HG02970 (cell line): ENCODE measurements around the gene CARHSP1.
"Not testable (repeated sequence)": the region's sequence is repeated elsewhere in the genome, so short reads cannot be mapped to it uniquely, and the experiment has no call there.

Experiments
- ATAC-seq: cut with Tn5 transposase; IDR thresholded peaks from one replicate; pipeline ENCODE4 v1.9.1; 2021; ENCODE audit warnings: mild to moderate bottlenecking, moderate library complexity, moderate number of reproducible peaks; ENCODE audit not compliant: unreplicated experiment, low FRiP score

Gene CARHSP1

GRCh38 chr16:8868416-8869211, at the start of gene CARHSP1:
Gene CARHSP1, minus strand, starts transcription at chr16:8869006. Its CDS starts 9,678 bp downstream, at chr16:8859328.
- ATAC-seq = peak; percentile 59

GRCh38 chr16:8917336-8917735, 48.5 kb upstream of the CARHSP1 start:
- not testable (repeated sequence) for ATAC-seq

- no peak for ATAC-seq
Measured at GRCh38 chr16:8916541-8917225, 47.9 kb upstream of the CARHSP1 start.

GRCh38 chr16:8915722-8916301, 47.0 kb upstream of the CARHSP1 start:
- no peak for ATAC-seq

GRCh38 chr16:8914098-8914497, 45.3 kb upstream of the CARHSP1 start:
- ATAC-seq = no peak

GRCh38 chr16:8912793-8913192, 44.0 kb upstream of the CARHSP1 start:
- ATAC-seq = no peak

GRCh38 chr16:8910811-8911210, 42.0 kb upstream of the CARHSP1 start:
- ATAC-seq = no peak

- no peak for ATAC-seq
Measured at GRCh38 chr16:8908810-8909468, 40.1 kb upstream of the CARHSP1 start.

- ATAC-seq = no peak
Measured at GRCh38 chr16:8907096-8907495, 38.3 kb upstream of the CARHSP1 start.

GRCh38 chr16:8905795-8906591, 37.2 kb upstream of the CARHSP1 start:
- ATAC-seq = no peak

GRCh38 chr16:8905168-8905762, 36.5 kb upstream of the CARHSP1 start:
- no peak for ATAC-seq

- no peak for ATAC-seq
Measured at GRCh38 chr16:8904018-8904430, 35.2 kb upstream of the CARHSP1 start.

- ATAC-seq = no peak
Measured at GRCh38 chr16:8903004-8903403, 34.2 kb upstream of the CARHSP1 start.

- ATAC-seq = no peak
Measured at GRCh38 chr16:8901320-8901861, 32.6 kb upstream of the CARHSP1 start.

GRCh38 chr16:8900343-8900742, 31.5 kb upstream of the CARHSP1 start:
- ATAC-seq = no peak

GRCh38 chr16:8899709-8900317, 31.0 kb upstream of the CARHSP1 start:
- ATAC-seq = no peak

- ATAC-seq = no peak
Measured at GRCh38 chr16:8898660-8899318, 30.0 kb upstream of the CARHSP1 start.

- no peak for ATAC-seq
Measured at GRCh38 chr16:8894736-8895334, 26.0 kb upstream of the CARHSP1 start.
